B cell (primary cell): ENCODE measurements around the gene CSF2RB.

Experiments
- CTCF ChIP-seq: fragments of 200-600 bp; IDR thresholded peaks from one replicate; pipeline ENCODE4 v1.8.0; 2022; ENCODE audit warnings: antibody characterized with exemption, mild to moderate bottlenecking
- EZH2 ChIP-seq: IDR thresholded peaks from 2 replicates; pipeline ENCODE4 v1.6.1; 2012; ENCODE audit warnings: borderline replicate concordance, low read depth, mild to moderate bottlenecking, moderate library complexity, low read length; ENCODE audit not compliant: insufficient read depth, poor library complexity, severe bottlenecking

DNA sequence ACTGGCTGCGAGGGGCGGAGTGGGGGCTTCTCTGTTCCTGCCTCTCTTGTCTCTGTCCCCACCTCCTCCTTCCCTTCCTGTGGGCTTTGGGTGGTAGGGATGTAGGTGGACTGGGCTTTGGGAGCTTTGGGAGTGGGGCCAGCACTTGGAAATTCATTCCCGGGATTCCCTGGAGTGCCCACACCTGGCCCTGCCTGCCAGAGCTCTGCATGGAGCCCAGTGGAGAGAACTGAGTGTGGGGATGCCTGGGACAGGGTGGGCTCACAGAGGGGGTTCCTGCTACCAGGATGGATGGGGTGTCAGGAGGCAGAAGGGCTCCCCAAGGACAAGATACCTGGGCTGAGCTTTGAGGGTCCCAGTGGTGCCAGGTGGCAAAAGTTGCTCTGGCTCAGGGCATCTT, 22.3 kb downstream of the CSF2RB start:
- TF ChIP-seq CTCF (no peak), EZH2 (no peak)
